ENCODE measurements around the gene MCAM. TPM values are rescaled to one million over a fixed set of nuclear protein-coding genes. Genes with fewer than 3 reads are reported as not detected.

MCAM gene
- total and polyA plus RNA-seq, 8 donors = 59.5 to 149 (median 114) TPM

- TF ChIP-seq CTCF (IDR thresholded peaks at IDR 0.05) = no peak
- Histone ChIP-seq H3K4me1 (peaks cover 5 to 51% of the 10 kb centered on the region in 2 donors), H3K27ac (peak overlapping the region in 1 of 2 donors; percentile 40), H3K9me3 (no peaks in the 10 kb centered on the region), H3K4me3 (no peak overlapping the region), H3K27me3 (no peaks in the 10 kb centered on the region), H3K36me3 (no peaks in the 10 kb centered on the region)
- DNase-seq (peak in 1 of 4 donors; percentile 7), ATAC-seq (no peak)
- intact Hi-C loops (cut with DNase I) = no loop called here
Measured at GRCh38 chr11:119263352-119263940, 53.5 kb downstream of the MCAM start.

GRCh38 chr11:119262668-119263351 is 54.1 kb downstream of the MCAM start:
- intact Hi-C loops (cut with DNase I) = no loop called here
- ATAC-seq (no peak), DNase-seq (no peak)
- H3K4me1 ChIP-seq = peaks cover 5 to 44% of the 10 kb centered on the region in 2 donors
- no peak overlapping the region for H3K4me3 ChIP-seq
- no peak for TF ChIP-seq CTCF (IDR thresholded peaks at IDR 0.05)
- H3K27me3 ChIP-seq = no peaks in the 10 kb centered on the region
- peak overlapping the region in 1 of 2 donors; percentile 40 for H3K27ac ChIP-seq
- H3K36me3 ChIP-seq = no peaks in the 10 kb centered on the region
- H3K9me3 ChIP-seq = no peaks in the 10 kb centered on the region

GRCh38 chr11:119258983-119259382 is 57.9 kb downstream of the MCAM start:
- Histone ChIP-seq H3K36me3 (no peaks in the 10 kb centered on the region), H3K9me3 (no peaks in the 10 kb centered on the region), H3K27me3 (no peaks in the 10 kb centered on the region), H3K27ac (no peak overlapping the region), H3K4me1 (peaks cover 4 to 29% of the 10 kb centered on the region in 2 donors), H3K4me3 (no peak overlapping the region)
- no peak for ATAC-seq
- no peak for DNase-seq
- intact Hi-C loops (cut with DNase I) = no loop called here
- TF ChIP-seq CTCF (IDR thresholded peaks at IDR 0.05) = no peak

Small RNAs within 50 kb of the gene (microRNA-seq; reads per million reads assigned to microRNA genes)
- gene MIR6756 = 0.41 to 0.50 reads per million in 2 donors

Other genes with a start within 250 kb of the MCAM start
- 10 to 100 TPM; 30.5 to 35.0 TPM for gene VPS11, start 249.3 kb downstream of the MCAM start, total RNA-seq
- gene VPS11, start 249.3 kb downstream of the MCAM start, polyA plus RNA-seq (ENCODE audit: insufficient read length in 6 of 6) = 10 to 100 TPM; 50.5 to 61.2 (median 57.0) TPM
- gene HMBS, start 232.2 kb downstream of the MCAM start, total RNA-seq = 10 to 100 TPM; 16.5 to 32.0 TPM
- gene HMBS, start 232.2 kb downstream of the MCAM start, polyA plus RNA-seq (ENCODE audit: insufficient read length in 6 of 6) = 10 to 100 TPM; 21.9 to 30.7 (median 24.1) TPM
- 10 to 100 TPM; 50.3 to 56.2 TPM for gene DPAGT1, start 215.3 kb downstream of the MCAM start, total RNA-seq
- gene DPAGT1, start 215.3 kb downstream of the MCAM start, polyA plus RNA-seq (ENCODE audit: insufficient read length in 6 of 6) = 10 to 100 TPM; 42.7 to 54.7 (median 47.8) TPM
- 10 to 100 TPM; 16.6 to 18.6 TPM for gene C2CD2L, start 209.8 kb downstream of the MCAM start, total RNA-seq
- gene C2CD2L, start 209.8 kb downstream of the MCAM start, polyA plus RNA-seq (ENCODE audit: insufficient read length in 6 of 6) = 1 to 10 TPM; 7.3 to 9.3 (median 8.0) TPM
- 10 to 100 TPM; 21.6 to 22.2 TPM for gene HINFP, start 195.6 kb downstream of the MCAM start, total RNA-seq
- gene HINFP, start 195.6 kb downstream of the MCAM start, polyA plus RNA-seq (ENCODE audit: insufficient read length in 6 of 6) = 10 to 100 TPM; 31.9 to 41.7 (median 39.2) TPM
- gene ABCG4, start 168.1 kb downstream of the MCAM start, total RNA-seq = under 1 TPM; 0.26 to 0.64 TPM
- gene ABCG4, start 168.1 kb downstream of the MCAM start, polyA plus RNA-seq (ENCODE audit: insufficient read length in 6 of 6) = 1 to 10 TPM; 1.1 to 1.5 (median 1.3) TPM
- gene NLRX1, start 148.4 kb downstream of the MCAM start, total RNA-seq = 10 to 100 TPM; 15.0 to 15.7 TPM
- 10 to 100 TPM in 5 of 6 donors, 1 to 10 TPM in 1; 9.9 to 12.5 (median 11.8) TPM for gene NLRX1, start 148.4 kb downstream of the MCAM start, polyA plus RNA-seq (ENCODE audit: insufficient read length in 6 of 6)
- gene NHERF4, start 131.7 kb downstream of the MCAM start, total RNA-seq = not detected
- gene NHERF4, start 131.7 kb downstream of the MCAM start, polyA plus RNA-seq (ENCODE audit: insufficient read length in 6 of 6) = 1 to 10 TPM in 3 of 6 donors, under 1 TPM in 3; 0.77 to 1.3 (median 1.1) TPM
- 10 to 100 TPM; 22.0 to 36.6 TPM for gene CBL, start 110.8 kb downstream of the MCAM start, total RNA-seq
- 10 to 100 TPM; 18.9 to 24.5 (median 21.6) TPM for gene CBL, start 110.8 kb downstream of the MCAM start, polyA plus RNA-seq (ENCODE audit: insufficient read length in 6 of 6)
- gene RNF26, start 17.4 kb upstream of the MCAM start, total RNA-seq = 10 to 100 TPM; 22.0 to 28.3 TPM
- gene RNF26, start 17.4 kb upstream of the MCAM start, polyA plus RNA-seq (ENCODE audit: insufficient read length in 6 of 6) = 10 to 100 TPM; 24.1 to 37.0 (median 28.5) TPM
- gene C1QTNF5, start 23.8 kb upstream of the MCAM start, total RNA-seq = 10 to 100 TPM; 20.0 to 33.3 TPM
- 10 to 100 TPM; 39.7 to 52.0 (median 46.2) TPM for gene C1QTNF5, start 23.8 kb upstream of the MCAM start, polyA plus RNA-seq (ENCODE audit: insufficient read length in 6 of 6)
- not detected for gene MFRP, start 29.6 kb upstream of the MCAM start, total RNA-seq
- under 1 TPM in 2 of 6 donors, not detected in 4; 0.04 to 0.07 TPM for gene MFRP, start 29.6 kb upstream of the MCAM start, polyA plus RNA-seq (ENCODE audit: insufficient read length in 6 of 6)
- 1 to 10 TPM; 2.6 to 3.7 TPM for gene USP2, start 64.6 kb upstream of the MCAM start, total RNA-seq
- gene USP2, start 64.6 kb upstream of the MCAM start, polyA plus RNA-seq (ENCODE audit: insufficient read length in 6 of 6) = 1 to 10 TPM; 2.4 to 5.9 (median 4.0) TPM
- 100 to 1,000 TPM in 1 of 2 donors, 10 to 100 TPM in 1; 46.6 to 130 TPM for gene THY1, start 106.0 kb upstream of the MCAM start, total RNA-seq
- 10 to 100 TPM; 28.7 to 54.4 (median 44.5) TPM for gene THY1, start 106.0 kb upstream of the MCAM start, polyA plus RNA-seq (ENCODE audit: insufficient read length in 6 of 6)

Data from left lung (tissue), 10 donors.